ENCODE measurements around the gene FKBP5. TPM values are rescaled to one million over a fixed set of nuclear protein-coding genes. Genes with fewer than 3 reads are reported as not detected.
A peak's percentile ranks its signal among the peaks of the same experiment; 100 is the strongest.

FKBP5 gene
- total RNA-seq, 1 donor from 2014 or later, result 4.6 TPM

GRCh38 chr6:35534407-35535170, 154.1 kb downstream of the FKBP5 start:
- Histone ChIP-seq H3K79me2 (ENCODE audit: insufficient read depth, low read length) (no peaks in the 10 kb centered on the region), H3K27ac (ENCODE audit: low read depth, low read length) (no peak overlapping the region), H3K9me3 (ENCODE audit: insufficient read depth, low read depth, low read length) (no peaks in the 10 kb centered on the region), H3K36me3 (ENCODE audit: insufficient read depth, low read length) (no peaks in the 10 kb centered on the region), H3K9ac (ENCODE audit: low read length) (no peak overlapping the region), H3K4me2 (ENCODE audit: low read length) (no peak overlapping the region), H4K20me1 (ENCODE audit: insufficient read depth, low read length) (no peaks in the 10 kb centered on the region), H3K4me1 (ENCODE audit: insufficient read depth, low read length) (no peaks in the 10 kb centered on the region), H2AFZ (ENCODE audit: low read depth, low read length) (peak overlapping the region; percentile 3), H3K4me3 (ENCODE audit: insufficient read depth, low read depth, low read length) (no peak overlapping the region), H3K27me3 (ENCODE audit: insufficient read depth, low read length) (peaks cover 7% of the 10 kb centered on the region)
- Mint-ChIP-seq H3K4me3 (ENCODE audit: unreplicated experiment) (no peak overlapping the region), H3K36me3 (ENCODE audit: low read depth, unreplicated experiment) (no peaks in the 10 kb centered on the region), H3K27ac (ENCODE audit: unreplicated experiment) (no peak overlapping the region), H3K27me3 (ENCODE audit: low read depth, unreplicated experiment) (peaks cover 9% of the 10 kb centered on the region), H3K9me3 (ENCODE audit: unreplicated experiment) (peaks cover 3% of the 10 kb centered on the region), H3K4me1 (ENCODE audit: low read depth, unreplicated experiment) (peaks cover 6% of the 10 kb centered on the region)
- no peak for FAIRE-seq
- no peak for DNase-seq (ENCODE audit: low read depth)
- no peak for TF ChIP-seq CTCF (IDR thresholded peaks at IDR 0.05; ENCODE audit: insufficient read depth, low read depth, low read length)
- TF ChIP-seq EZH2 (IDR thresholded peaks at IDR 0.05; ENCODE audit: insufficient read depth, low read length), result no peak

GRCh38 chr6:35533981-35534380, 154.7 kb downstream of the FKBP5 start:
- Mint-ChIP-seq H3K4me1 (ENCODE audit: low read depth, unreplicated experiment) (peaks cover 6% of the 10 kb centered on the region), H3K36me3 (ENCODE audit: low read depth, unreplicated experiment) (no peaks in the 10 kb centered on the region), H3K9me3 (ENCODE audit: unreplicated experiment) (no peaks in the 10 kb centered on the region), H3K27me3 (ENCODE audit: low read depth, unreplicated experiment) (peaks cover 9% of the 10 kb centered on the region), H3K4me3 (ENCODE audit: unreplicated experiment) (no peak overlapping the region), H3K27ac (ENCODE audit: unreplicated experiment) (no peak overlapping the region)
- Histone ChIP-seq H3K79me2 (ENCODE audit: insufficient read depth, low read length) (no peaks in the 10 kb centered on the region), H3K9ac (ENCODE audit: low read length) (no peak overlapping the region), H2AFZ (ENCODE audit: low read depth, low read length) (no peak overlapping the region), H3K36me3 (ENCODE audit: insufficient read depth, low read length) (no peaks in the 10 kb centered on the region), H3K27me3 (ENCODE audit: insufficient read depth, low read length) (peaks cover 7% of the 10 kb centered on the region), H3K9me3 (ENCODE audit: insufficient read depth, low read depth, low read length) (no peaks in the 10 kb centered on the region), H3K4me3 (ENCODE audit: insufficient read depth, low read depth, low read length) (no peak overlapping the region), H4K20me1 (ENCODE audit: insufficient read depth, low read length) (no peaks in the 10 kb centered on the region), H3K4me1 (ENCODE audit: insufficient read depth, low read length) (no peaks in the 10 kb centered on the region), H3K27ac (ENCODE audit: low read depth, low read length) (no peak overlapping the region), H3K4me2 (ENCODE audit: low read length) (no peak overlapping the region)
- TF ChIP-seq CTCF (IDR thresholded peaks at IDR 0.05; ENCODE audit: insufficient read depth, low read depth, low read length) (no peak), EZH2 (IDR thresholded peaks at IDR 0.05; ENCODE audit: insufficient read depth, low read length) (no peak)
- no peak for DNase-seq (ENCODE audit: low read depth)
- FAIRE-seq, result no peak

- H3K27ac Mint-ChIP-seq (ENCODE audit: unreplicated experiment), result no peak overlapping the region
- no peak for FAIRE-seq
- no peaks in the 10 kb centered on the region for H4K20me1 ChIP-seq (ENCODE audit: insufficient read depth, low read length)
Observed at GRCh38 chr6:35532126-35532525, 156.6 kb downstream of the FKBP5 start.

More at GRCh38 chr6:35532126-35532525, 156.6 kb downstream of the FKBP5 start:
- Mint-ChIP-seq H3K4me1 (ENCODE audit: low read depth, unreplicated experiment) (peaks cover 6% of the 10 kb centered on the region), H3K27me3 (ENCODE audit: low read depth, unreplicated experiment) (peaks cover 17% of the 10 kb centered on the region), H3K9me3 (ENCODE audit: unreplicated experiment) (no peaks in the 10 kb centered on the region), H3K36me3 (ENCODE audit: low read depth, unreplicated experiment) (no peaks in the 10 kb centered on the region), H3K4me3 (ENCODE audit: unreplicated experiment) (no peak overlapping the region)
- Histone ChIP-seq H3K4me3 (ENCODE audit: insufficient read depth, low read depth, low read length) (no peak overlapping the region), H3K36me3 (ENCODE audit: insufficient read depth, low read length) (no peaks in the 10 kb centered on the region), H3K27ac (ENCODE audit: low read depth, low read length) (no peak overlapping the region), H3K9ac (ENCODE audit: low read length) (no peak overlapping the region), H3K79me2 (ENCODE audit: insufficient read depth, low read length) (no peaks in the 10 kb centered on the region), H3K9me3 (ENCODE audit: insufficient read depth, low read depth, low read length) (no peaks in the 10 kb centered on the region), H3K27me3 (ENCODE audit: insufficient read depth, low read length) (peaks cover 10% of the 10 kb centered on the region), H3K4me2 (ENCODE audit: low read length) (no peak overlapping the region), H3K4me1 (ENCODE audit: insufficient read depth, low read length) (no peaks in the 10 kb centered on the region), H2AFZ (ENCODE audit: low read depth, low read length) (no peak overlapping the region)
- TF ChIP-seq EZH2 (IDR thresholded peaks at IDR 0.05; ENCODE audit: insufficient read depth, low read length) (no peak), CTCF (IDR thresholded peaks at IDR 0.05; ENCODE audit: insufficient read depth, low read depth, low read length) (no peak)
- no peak for DNase-seq (ENCODE audit: low read depth)

All from astrocyte (in vitro differentiated cells and primary cell).